SK-N-SH (cell line): ENCODE measurements around the gene C11orf91.

Source experiments
- CHD2 ChIP-seq: fragments of 150-350 bp; IDR thresholded peaks from 2 replicates; pipeline ENCODE4 v1.6.1; 2018; ENCODE audit warnings: low read length; ENCODE audit not compliant: partially characterized antibody
- ELF1 ChIP-seq: IDR thresholded peaks from 2 replicates; pipeline ENCODE4 v1.4.0; 2012
- EZH2phosphoT487 ChIP-seq: fragments of 200-600 bp; sonication (generic); IDR thresholded peaks from 2 replicates; pipeline ENCODE4 v1.6.1; 2017; ENCODE audit warnings: low read depth, mixed run types, mild to moderate bottlenecking, antibody characterized with exemption, moderate library complexity, borderline replicate concordance
- FOXM1 ChIP-seq: IDR thresholded peaks from 2 replicates; pipeline ENCODE4 v1.4.0; 2012; ENCODE audit warnings: low read depth, mild to moderate bottlenecking
- GABPA ChIP-seq: IDR thresholded peaks from 2 replicates; pipeline ENCODE4 v1.4.0; 2012; ENCODE audit warnings: low read depth, mild to moderate bottlenecking
- JUND ChIP-seq: IDR thresholded peaks from 2 replicates; pipeline ENCODE4 v1.4.0; 2012
- NFIC ChIP-seq: IDR thresholded peaks from 2 replicates; pipeline ENCODE4 v1.4.0; 2012; ENCODE audit warnings: borderline replicate concordance
- NRF1 ChIP-seq: IDR thresholded peaks from 2 replicates; pipeline ENCODE4 v1.6.1; 2012; ENCODE audit warnings: low read depth, mild to moderate bottlenecking, low read length
- POLR2AphosphoS5 ChIP-seq: IDR thresholded peaks from 2 replicates; pipeline ENCODE4 v1.6.1; 2012; ENCODE audit warnings: low read depth, low read length
- TAF1 ChIP-seq: IDR thresholded peaks from 2 replicates; pipeline ENCODE4 v1.6.1; 2012; ENCODE audit warnings: low read depth, mild to moderate bottlenecking, low read length, moderate library complexity, borderline replicate concordance
- TF ChIP-seq, protein P1 (sequence below): fragments of 200-600 bp; sonication (generic); IDR thresholded peaks from 2 replicates; pipeline ENCODE4 v1.6.1; 2017; ENCODE audit warnings: antibody characterized with exemption, mild to moderate bottlenecking, moderate library complexity
- TF ChIP-seq, protein P2 (sequence below): IDR thresholded peaks from 2 replicates; pipeline ENCODE4; 2012
- TF ChIP-seq, protein P3 (sequence below): fragments of 150-350 bp; IDR thresholded peaks from 2 replicates; pipeline ENCODE4 v1.6.1; 2017; ENCODE audit warnings: antibody characterized with exemption, low read length, low read depth, borderline replicate concordance
- TF ChIP-seq, protein P4 (sequence below): IDR thresholded peaks from 2 replicates; pipeline ENCODE4 v1.6.1; 2012; ENCODE audit warnings: mild to moderate bottlenecking, low read depth, low read length, moderate library complexity

DNA sequence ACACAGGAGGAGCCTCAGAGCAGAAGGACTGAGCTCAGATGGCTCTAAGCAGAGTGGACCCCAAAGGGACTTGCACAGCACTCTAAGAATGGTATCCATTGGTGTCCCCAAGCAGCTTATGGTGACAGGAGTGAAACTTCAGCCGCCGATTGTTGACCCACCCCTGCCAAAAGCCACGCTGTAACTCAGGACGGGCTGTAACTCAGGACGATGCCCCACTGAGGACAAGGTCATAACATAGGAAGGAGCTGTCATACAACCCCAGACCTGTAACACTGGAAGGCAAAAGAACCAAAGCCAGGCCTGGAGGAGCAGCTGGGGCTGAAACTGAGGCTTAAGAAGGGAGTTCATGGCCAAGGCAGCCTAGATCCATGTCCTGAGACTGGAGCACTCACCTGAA is 21.4 kb upstream of the C11orf91 start:
- TF ChIP-seq, protein P1, sequence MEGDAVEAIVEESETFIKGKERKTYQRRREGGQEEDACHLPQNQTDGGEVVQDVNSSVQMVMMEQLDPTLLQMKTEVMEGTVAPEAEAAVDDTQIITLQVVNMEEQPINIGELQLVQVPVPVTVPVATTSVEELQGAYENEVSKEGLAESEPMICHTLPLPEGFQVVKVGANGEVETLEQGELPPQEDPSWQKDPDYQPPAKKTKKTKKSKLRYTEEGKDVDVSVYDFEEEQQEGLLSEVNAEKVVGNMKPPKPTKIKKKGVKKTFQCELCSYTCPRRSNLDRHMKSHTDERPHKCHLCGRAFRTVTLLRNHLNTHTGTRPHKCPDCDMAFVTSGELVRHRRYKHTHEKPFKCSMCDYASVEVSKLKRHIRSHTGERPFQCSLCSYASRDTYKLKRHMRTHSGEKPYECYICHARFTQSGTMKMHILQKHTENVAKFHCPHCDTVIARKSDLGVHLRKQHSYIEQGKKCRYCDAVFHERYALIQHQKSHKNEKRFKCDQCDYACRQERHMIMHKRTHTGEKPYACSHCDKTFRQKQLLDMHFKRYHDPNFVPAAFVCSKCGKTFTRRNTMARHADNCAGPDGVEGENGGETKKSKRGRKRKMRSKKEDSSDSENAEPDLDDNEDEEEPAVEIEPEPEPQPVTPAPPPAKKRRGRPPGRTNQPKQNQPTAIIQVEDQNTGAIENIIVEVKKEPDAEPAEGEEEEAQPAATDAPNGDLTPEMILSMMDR: no peak
- TF ChIP-seq EZH2phosphoT487 (no peak), ELF1 (no peak), FOXM1 (no peak), GABPA (no peak), CHD2 (no peak), NFIC (no peak), POLR2AphosphoS5 (no peak), JUND (no peak), NRF1 (no peak), TAF1 (no peak)
- TF ChIP-seq, protein P2, sequence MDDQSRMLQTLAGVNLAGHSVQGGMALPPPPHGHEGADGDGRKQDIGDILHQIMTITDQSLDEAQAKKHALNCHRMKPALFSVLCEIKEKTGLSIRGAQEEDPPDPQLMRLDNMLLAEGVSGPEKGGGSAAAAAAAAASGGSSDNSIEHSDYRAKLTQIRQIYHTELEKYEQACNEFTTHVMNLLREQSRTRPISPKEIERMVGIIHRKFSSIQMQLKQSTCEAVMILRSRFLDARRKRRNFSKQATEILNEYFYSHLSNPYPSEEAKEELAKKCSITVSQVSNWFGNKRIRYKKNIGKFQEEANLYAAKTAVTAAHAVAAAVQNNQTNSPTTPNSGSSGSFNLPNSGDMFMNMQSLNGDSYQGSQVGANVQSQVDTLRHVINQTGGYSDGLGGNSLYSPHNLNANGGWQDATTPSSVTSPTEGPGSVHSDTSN: no peak
- TF ChIP-seq, protein P3, sequence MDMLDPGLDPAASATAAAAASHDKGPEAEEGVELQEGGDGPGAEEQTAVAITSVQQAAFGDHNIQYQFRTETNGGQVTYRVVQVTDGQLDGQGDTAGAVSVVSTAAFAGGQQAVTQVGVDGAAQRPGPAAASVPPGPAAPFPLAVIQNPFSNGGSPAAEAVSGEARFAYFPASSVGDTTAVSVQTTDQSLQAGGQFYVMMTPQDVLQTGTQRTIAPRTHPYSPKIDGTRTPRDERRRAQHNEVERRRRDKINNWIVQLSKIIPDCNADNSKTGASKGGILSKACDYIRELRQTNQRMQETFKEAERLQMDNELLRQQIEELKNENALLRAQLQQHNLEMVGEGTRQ: no peak
- TF ChIP-seq, protein P4, sequence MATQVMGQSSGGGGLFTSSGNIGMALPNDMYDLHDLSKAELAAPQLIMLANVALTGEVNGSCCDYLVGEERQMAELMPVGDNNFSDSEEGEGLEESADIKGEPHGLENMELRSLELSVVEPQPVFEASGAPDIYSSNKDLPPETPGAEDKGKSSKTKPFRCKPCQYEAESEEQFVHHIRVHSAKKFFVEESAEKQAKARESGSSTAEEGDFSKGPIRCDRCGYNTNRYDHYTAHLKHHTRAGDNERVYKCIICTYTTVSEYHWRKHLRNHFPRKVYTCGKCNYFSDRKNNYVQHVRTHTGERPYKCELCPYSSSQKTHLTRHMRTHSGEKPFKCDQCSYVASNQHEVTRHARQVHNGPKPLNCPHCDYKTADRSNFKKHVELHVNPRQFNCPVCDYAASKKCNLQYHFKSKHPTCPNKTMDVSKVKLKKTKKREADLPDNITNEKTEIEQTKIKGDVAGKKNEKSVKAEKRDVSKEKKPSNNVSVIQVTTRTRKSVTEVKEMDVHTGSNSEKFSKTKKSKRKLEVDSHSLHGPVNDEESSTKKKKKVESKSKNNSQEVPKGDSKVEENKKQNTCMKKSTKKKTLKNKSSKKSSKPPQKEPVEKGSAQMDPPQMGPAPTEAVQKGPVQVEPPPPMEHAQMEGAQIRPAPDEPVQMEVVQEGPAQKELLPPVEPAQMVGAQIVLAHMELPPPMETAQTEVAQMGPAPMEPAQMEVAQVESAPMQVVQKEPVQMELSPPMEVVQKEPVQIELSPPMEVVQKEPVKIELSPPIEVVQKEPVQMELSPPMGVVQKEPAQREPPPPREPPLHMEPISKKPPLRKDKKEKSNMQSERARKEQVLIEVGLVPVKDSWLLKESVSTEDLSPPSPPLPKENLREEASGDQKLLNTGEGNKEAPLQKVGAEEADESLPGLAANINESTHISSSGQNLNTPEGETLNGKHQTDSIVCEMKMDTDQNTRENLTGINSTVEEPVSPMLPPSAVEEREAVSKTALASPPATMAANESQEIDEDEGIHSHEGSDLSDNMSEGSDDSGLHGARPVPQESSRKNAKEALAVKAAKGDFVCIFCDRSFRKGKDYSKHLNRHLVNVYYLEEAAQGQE: no peak
